ENCODE results near the gene TOM1L2.

DNA sequence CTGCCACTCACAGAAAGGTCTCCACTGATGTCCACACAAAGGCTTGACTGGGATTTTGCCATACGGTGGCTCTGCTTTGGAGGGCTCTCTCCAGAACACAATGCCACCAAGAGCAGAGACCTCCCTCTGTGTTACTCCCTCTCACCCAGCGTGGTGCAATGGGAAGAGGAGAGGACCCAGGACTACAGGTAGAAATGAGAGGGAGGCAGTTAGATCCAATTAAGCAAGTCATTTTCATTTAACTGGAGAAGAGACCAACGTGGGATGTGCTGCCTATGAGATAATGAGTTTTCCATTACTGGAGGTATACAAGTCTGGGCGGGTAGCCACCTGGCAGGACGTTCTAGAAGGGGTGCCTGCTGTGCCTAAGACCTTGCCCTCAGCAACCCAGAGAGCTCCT lies 34.2 kb downstream of the TOM1L2 start:
- TF ChIP-seq, protein P1, sequence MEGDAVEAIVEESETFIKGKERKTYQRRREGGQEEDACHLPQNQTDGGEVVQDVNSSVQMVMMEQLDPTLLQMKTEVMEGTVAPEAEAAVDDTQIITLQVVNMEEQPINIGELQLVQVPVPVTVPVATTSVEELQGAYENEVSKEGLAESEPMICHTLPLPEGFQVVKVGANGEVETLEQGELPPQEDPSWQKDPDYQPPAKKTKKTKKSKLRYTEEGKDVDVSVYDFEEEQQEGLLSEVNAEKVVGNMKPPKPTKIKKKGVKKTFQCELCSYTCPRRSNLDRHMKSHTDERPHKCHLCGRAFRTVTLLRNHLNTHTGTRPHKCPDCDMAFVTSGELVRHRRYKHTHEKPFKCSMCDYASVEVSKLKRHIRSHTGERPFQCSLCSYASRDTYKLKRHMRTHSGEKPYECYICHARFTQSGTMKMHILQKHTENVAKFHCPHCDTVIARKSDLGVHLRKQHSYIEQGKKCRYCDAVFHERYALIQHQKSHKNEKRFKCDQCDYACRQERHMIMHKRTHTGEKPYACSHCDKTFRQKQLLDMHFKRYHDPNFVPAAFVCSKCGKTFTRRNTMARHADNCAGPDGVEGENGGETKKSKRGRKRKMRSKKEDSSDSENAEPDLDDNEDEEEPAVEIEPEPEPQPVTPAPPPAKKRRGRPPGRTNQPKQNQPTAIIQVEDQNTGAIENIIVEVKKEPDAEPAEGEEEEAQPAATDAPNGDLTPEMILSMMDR (conservative IDR thresholded peaks at IDR 0.05 in 1 of 2, IDR thresholded peaks at IDR 0.05 in 1 of 2; ENCODE audit: low read depth in 1 of 2, low read length in 2 of 2): no peak
- no peak for TF ChIP-seq EZH2 (IDR thresholded peaks at IDR 0.05; ENCODE audit: low read length, missing control alignments)

All from fibroblast of lung (primary cell).